Measurements from ENCODE around the gene TJP3.
A peak's percentile ranks its signal among the peaks of the same experiment; 100 is the strongest.

The TJP3 gene

DNA sequence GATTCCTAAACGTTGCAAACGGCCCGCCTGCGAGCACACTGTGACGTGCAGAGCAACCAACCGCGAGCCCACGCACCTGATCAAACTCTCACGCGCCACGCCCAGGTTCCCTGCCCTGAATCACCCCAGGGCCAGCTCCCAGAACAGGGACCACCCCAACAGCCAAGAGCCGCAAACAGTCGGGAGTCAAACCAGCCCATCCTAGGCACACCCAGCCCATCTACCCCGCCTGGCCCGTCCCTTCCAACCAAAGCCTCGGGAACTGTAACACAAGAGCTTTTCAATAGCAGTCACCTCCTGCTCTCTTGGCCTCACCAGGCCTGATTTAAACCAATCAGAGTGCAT lies 16.8 kb upstream of the TJP3 start:
- DNase-seq: no peak

- DNase-seq: no peak
These were observed 16.5 kb upstream of the TJP3 start for GRCh38 chr19:3691726-3692125.

GRCh38 chr19:3692141-3693024 lies 15.8 kb upstream of the TJP3 start:
- DNase-seq: no peak

DNA sequence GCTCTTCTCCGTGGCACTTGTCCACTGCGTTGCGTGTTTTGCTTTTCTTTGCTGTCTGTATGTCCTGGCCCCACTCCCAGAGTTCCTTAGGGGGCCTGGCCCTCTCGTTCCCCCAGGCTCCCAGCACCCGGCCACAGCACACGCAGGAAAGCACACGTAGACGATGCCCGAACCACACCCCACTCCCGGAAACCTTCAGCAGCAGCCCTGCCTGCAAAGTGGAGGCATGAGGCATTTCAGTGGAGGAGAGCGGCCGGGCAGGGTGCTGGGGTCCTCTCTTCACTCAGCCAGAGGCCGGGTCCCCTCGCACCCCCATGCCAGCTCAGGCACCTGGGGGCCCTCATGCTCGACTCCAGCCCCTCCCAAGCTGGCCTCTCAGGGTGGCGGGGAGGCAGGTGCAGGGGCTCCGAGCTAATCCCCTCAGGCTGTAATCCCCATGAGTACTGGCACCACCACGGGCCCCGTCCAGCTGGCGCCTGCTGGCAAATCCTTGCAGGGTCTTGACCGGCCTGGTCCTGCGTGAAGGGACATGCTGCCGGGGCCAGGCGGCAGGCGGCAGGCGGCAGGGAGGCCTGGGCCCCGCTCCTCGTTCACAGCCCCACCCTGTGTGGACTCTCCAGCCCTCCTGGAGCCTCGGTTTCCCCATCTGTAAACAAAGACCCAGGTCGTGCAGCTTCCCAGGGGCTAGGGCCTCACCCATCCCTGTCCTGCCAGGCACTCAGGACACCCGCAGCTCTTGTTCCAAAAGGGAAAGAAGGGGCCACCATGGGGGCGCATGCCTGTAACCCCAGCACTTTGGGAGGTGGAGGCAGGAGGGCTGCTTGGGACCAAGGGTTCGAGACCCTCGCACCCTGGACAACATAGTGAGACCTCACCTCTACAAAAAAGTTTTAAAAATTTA lies 14.9 kb upstream of the TJP3 start:
- no peak for DNase-seq

GRCh38 chr19:3694361-3695123 lies 13.6 kb upstream of the TJP3 start:
- no peak for DNase-seq

- no peak for DNase-seq
These were observed 13.0 kb upstream of the TJP3 start for GRCh38 chr19:3695124-3695733.

DNA sequence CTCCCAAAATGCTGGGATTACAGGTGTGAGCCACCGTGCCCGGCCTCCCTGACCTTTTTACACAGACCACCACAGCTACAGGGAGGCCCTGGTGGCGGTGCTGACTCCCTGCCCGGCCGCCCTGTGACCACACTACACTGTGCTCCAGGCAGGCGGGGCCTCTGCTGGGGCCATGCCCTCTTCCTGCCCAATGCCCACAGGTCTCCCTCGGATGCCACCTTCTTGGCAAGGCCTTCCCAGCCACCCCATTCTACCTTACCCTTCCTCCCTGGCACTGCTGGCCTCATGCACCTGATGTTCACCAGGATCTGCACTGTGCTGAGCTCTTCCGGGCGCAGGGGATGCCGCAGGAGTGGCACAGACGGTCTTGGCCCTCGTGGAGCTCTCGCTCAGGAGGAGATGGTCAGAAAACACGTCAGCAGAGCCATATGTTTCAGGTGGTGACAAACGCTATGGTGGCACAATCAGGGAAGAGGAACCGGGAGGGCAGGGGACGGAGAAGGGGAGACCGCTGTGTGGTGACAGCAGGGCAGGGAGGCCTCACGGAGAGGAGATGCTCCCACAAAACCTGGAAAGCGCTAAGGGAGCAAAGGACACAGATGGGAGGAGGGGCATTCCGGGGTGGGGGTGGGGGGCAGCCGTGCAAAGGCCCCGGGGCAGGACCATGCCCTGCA lies 12.1 kb upstream of the TJP3 start:
- no peak for DNase-seq

- no peak for DNase-seq
These were observed 11.6 kb upstream of the TJP3 start for GRCh38 chr19:3696660-3696995.

GRCh38 chr19:3697094-3697493 lies 11.1 kb upstream of the TJP3 start:
- no peak for DNase-seq

DNA sequence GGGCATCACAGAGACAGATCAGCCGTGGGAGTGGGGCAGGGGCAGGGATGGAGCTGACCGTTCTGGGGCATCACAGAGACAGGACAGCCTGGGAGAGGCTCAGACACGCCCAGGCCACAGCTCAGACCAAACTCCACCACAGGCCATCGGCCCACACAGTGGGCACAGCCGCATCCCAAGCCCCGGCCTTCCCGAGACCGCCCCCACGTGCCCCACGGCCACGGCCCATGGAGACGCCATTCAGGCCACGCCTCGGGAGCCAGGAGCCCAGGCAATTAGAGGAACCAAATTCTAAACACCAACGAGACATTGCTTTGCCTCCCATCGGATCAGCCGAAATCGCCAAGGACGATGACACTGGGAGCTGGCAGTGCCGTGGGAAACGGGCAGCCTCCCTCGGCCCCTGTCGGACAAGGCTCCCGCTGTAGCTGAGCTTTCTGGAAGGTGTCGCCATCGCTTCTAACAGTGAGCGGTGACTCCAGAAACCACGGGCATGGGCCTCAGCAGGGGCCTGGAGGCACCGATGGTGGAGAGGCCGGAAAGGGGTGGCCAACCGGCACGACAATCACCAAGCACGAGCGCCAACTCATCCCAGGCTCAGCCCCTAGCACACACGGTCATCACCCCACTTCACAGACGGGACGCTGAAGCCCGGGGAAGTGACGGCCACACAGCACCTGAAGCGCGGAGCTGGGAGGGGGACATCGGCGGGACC lies 10.4 kb upstream of the TJP3 start:
- DNase-seq: no peak

DNA sequence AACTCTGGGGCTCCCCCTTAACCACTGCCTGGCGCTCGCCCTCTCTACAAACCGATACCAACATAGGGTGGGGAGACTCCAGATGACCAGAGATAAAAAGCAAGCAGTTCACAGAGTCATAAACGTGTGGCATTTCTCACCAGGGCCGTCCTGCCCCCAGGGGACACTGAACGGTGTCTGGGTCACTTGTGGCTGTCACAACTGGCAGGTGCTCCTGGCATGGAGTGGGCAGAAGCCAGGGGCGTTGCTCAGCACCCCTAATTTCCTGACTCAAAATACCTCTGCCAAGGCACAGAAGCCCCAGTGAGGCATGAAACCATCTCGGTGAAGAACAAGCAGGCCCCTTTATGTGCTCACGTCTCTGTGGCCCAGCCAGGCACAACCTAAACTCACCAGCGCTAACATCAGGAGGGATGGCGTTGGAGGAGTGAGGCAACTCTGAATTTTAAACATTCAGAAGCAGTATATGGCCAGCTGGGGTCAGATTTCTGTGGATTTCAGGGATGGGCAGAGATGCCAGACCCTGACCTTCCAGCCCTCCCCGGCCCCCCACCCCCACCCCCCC lies 9.7 kb upstream of the TJP3 start:
- DNase-seq: no peak

- peak in 1 of 2 donors; percentile 37 for DNase-seq
These were observed 9.0 kb upstream of the TJP3 start for GRCh38 chr19:3698974-3699740.

DNA sequence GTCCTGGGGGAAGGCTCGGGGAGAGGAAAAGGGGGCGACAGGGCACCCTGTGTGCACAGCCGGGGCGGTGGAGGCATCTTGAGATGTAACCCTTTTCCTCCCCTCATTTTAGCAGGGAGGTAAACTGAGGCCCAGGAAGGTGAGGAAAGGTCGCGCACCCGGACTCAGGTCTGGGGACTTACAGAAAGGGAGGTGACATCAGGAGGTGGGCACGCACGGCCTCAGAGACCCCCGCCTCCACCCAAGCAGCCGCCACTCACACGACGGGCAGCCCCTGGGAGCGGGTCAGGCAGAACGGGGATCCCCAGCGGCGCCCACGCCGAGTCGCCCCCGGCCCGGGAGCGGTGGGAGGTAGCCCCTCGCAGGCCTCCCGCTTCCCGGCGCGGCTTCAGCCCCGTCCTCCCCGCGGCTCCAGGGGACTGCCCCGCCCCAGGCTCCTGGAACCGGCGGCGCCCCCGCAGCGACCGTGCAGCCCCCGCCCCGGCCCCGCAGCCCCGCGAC lies 8.4 kb upstream of the TJP3 start:
- DNase-seq: no peak

- DNase-seq: peak; percentile 65 to 67
These were observed 7.7 kb upstream of the TJP3 start, which contains the start of gene PIP5K1C for GRCh38 chr19:3700242-3701032. TSS of gene PIP5K1C (minus strand) at chr19:3700468. CDS start at chr19:3700390, 78 bp downstream.

- no peak for DNase-seq
These were observed 7.0 kb upstream of the TJP3 start for GRCh38 chr19:3701200-3701599.

- DNase-seq: no peak
These were observed 347 bp upstream of the TJP3 start for GRCh38 chr19:3707868-3708206.

DNA sequence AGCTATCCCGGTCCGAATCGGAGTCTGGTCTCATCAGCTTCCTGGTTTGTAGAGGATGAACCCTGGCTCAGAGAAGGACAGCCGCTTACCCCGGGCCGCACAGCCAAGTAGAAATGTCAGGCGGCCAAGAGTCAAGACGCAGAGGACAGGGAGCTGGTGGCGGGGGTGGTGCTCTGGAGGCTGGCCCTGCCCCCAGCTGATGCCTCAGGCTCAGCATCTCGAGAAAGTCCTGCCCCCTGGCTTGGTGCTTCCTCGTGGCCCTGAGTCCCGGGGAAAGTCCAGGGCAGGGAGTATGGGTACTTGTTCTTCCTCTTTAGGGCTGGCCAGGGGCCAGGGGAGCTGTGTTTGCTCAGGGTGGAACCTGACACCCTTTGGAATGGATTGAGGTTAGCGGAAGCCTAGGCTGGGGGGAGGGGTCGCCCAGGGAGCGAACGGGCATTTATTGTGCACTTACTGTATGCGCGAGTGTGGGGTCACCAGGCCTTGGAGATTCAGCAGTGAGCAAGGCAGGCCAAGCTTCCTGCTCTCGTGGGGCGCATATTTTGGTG lies 2.2 kb downstream of the TJP3 start:
- peak; percentile 50 to 52 for DNase-seq

DNA sequence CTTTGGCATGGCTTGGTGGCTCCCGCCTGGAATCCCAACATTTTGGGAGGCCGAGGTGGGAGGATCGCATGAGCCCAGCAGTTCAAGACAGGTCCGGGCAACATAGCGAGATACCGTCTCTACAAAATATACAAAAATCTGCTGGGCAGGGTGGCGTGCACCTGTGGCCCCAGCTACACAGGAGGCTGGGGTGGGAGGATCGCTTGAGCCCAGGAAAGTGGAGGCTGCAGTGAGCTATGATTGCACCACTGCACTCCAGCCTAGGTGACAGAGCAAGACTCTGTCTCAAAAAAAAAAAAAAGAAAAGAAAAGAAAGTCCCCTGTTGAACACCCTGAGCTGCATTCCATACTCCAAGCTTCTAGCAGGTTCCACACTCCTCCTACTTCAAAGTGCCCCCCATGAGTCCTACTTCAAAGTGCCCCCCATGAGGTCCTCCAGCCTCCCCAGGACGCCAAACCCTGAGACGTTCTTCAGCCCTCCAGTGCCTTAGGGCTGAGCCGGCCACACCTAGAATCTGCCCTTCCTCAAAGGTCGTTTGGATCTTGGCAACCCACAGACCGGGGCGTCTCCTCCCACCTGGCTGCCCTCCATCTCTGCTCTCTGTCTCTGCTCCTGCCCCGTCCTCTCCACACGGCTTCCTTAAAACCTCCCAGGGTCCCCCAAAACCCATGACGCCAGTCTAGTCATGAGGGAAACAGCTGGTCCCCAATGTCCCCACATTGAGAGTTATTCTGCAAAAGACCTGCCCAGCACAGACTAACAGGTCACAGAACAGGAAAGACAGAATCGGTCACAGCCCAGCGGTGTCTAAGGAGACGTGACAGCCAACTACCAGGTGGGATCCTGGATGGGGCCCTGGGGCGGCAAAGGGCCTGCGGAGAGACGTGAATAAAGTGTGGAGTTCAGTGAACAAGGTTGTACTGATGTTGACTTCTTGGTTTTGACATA lies 4.8 kb downstream of the TJP3 start:
- DNase-seq: no peak
